OCI-LY7 (cell line): ENCODE results near the gene PREP. TPM values are rescaled to one million over a fixed set of nuclear protein-coding genes. Genes with fewer than 3 reads are reported as not detected.

Experiments used
- BruUV-seq: library from RNA; stranded (reverse); fragments of 400-500 nt; replicated peaks from 2 replicates; lab custom pipeline; 2021; lab: Mats Ljungman, UMichigan
- CTCF ChIA-PET: fragments of 300-600 bp; sonication (Branson Sonifier 250); formaldehyde crosslinking; loops from one replicate; lab custom pipeline; 2022; ENCODE audit warnings: antibody characterized with exemption; ENCODE audit not compliant: unreplicated experiment; lab: Charles Lee
- POLR2A ChIA-PET: fragments of 300-600 bp; sonication (Branson Sonifier 250); formaldehyde crosslinking; loops from one replicate; lab custom pipeline; 2022; ENCODE audit warnings: antibody characterized with exemption; lab: Charles Lee
- DNase-seq: peaks from one replicate; pipeline ENCODE4 v3.0.0-alpha.2; 2015; ENCODE audit warnings: low spot score
- H2AFZ ChIP-seq: fragments of 200-600 bp; sonication (generic), shearing (Covaris generic); 2 replicates; pipeline ENCODE4 v1.6.1; 2014; ENCODE audit warnings: mild to moderate bottlenecking, antibody characterized with exemption, low read length, moderate library complexity
- H3K27ac ChIP-seq: fragments of 200-600 bp; sonication (generic); 2 replicates; pipeline ENCODE4 v1.5.1; 2014; ENCODE audit warnings: mixed run types, low read depth, mild to moderate bottlenecking, moderate library complexity, low read length, inconsistent platforms; ENCODE audit not compliant: poor library complexity, severe bottlenecking
- H3K36me3 ChIP-seq: fragments of 200-600 bp; sonication (generic); 2 replicates; pipeline ENCODE4 v1.6.1; 2014; ENCODE audit warnings: mild to moderate bottlenecking, antibody characterized with exemption, low read length, moderate library complexity, mixed read lengths; ENCODE audit not compliant: insufficient read depth
- H3K4me1 ChIP-seq: fragments of 200-600 bp; sonication (generic); 2 replicates; pipeline ENCODE4 v1.5.1; 2014; ENCODE audit warnings: mild to moderate bottlenecking, low read length; ENCODE audit not compliant: insufficient read depth, poor library complexity, severe bottlenecking
- H3K4me2 ChIP-seq: fragments of 200-600 bp; sonication (generic); 2 replicates; pipeline ENCODE4 v1.6.1; 2014; ENCODE audit warnings: mild to moderate bottlenecking, low read length
- H3K4me3 ChIP-seq: fragments of 200-600 bp; sonication (generic); 2 replicates; pipeline ENCODE4 v1.5.1; 2014; ENCODE audit warnings: mild to moderate bottlenecking, low read depth, low read length; ENCODE audit not compliant: poor library complexity, severe bottlenecking
- H3K79me2 ChIP-seq: fragments of 200-600 bp; sonication (generic); 2 replicates; pipeline ENCODE4 v1.6.1; 2016; ENCODE audit warnings: low read depth, mild to moderate bottlenecking, low read length, moderate library complexity, mixed read lengths; ENCODE audit not compliant: insufficient read depth
- H3K9me2 ChIP-seq: fragments of 200-600 bp; sonication (generic); 2 replicates; pipeline ENCODE4 v1.6.1; 2016; ENCODE audit warnings: mild to moderate bottlenecking, low read length, mixed read lengths; ENCODE audit not compliant: insufficient read depth
- H3K9me3 ChIP-seq: fragments of 200-600 bp; sonication (generic); 2 replicates; pipeline ENCODE4 v1.6.1; 2014; ENCODE audit warnings: mild to moderate bottlenecking, mixed run types, low read length, mixed read lengths
- H4K20me1 ChIP-seq: fragments of 200-600 bp; sonication (generic); 2 replicates; pipeline ENCODE4 v1.6.1; 2014; ENCODE audit warnings: mild to moderate bottlenecking, antibody characterized with exemption, low read length, moderate library complexity, mixed read lengths; ENCODE audit not compliant: insufficient read depth
- EZH2phosphoT487 ChIP-seq: fragments of 200-600 bp; sonication (generic); IDR thresholded peaks from 2 replicates; pipeline ENCODE4 v1.6.1; 2018; ENCODE audit warnings: low read depth, borderline replicate concordance, mild to moderate bottlenecking, mixed run types, antibody characterized with exemption, low read length, moderate library complexity, mixed read lengths
- intact Hi-C: fragments of 100-400 bp; cut with micrococcal nuclease; formaldehyde crosslinking; loops from one replicate; pipeline ENCODE4 v1.10.0; 2022; ENCODE audit not compliant: unreplicated experiment
- total RNA-seq, 2 experiments: library from RNA; depleted of rRNA in 1 of 2; stranded (reverse); fragments of >200 nt in 1 of 2; shearing (Covaris generic) in 1 of 2; gene quantifications; 2 replicates each; pipeline ENCODE4 v1.2.3, GENCODE V29; 2014 to 2022
- TF ChIP-seq, protein P1 (sequence below): fragments of 200-600 bp; sonication (generic); conservative IDR thresholded peaks from 2 replicates; pipeline ENCODE4 v1.5.1; 2014; ENCODE audit warnings: mild to moderate bottlenecking, antibody characterized with exemption, low read length, moderate library complexity, mixed read lengths

PREP gene
- total RNA-seq, 2 experiments from 2014 or later, result 10.4 to 27.0 TPM

DNA sequence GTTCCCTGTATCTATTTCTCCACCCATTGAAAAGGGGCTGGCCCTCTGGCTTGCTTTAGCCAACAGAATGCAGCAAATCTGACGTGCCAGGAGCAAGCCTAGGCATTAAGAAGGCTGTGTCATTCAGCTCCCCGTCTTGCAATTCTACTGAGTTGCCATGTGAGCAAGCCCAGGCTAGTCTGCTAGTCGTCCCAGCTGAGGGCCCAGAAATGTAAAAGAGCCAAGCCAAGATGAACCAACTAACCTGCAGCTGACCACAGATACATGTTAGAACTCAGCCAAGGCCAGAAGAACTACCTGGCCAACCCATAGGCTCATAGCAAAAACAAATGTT lies 30.1 kb downstream of the PREP start:
- no TSS peak for BruUV-seq

DNA sequence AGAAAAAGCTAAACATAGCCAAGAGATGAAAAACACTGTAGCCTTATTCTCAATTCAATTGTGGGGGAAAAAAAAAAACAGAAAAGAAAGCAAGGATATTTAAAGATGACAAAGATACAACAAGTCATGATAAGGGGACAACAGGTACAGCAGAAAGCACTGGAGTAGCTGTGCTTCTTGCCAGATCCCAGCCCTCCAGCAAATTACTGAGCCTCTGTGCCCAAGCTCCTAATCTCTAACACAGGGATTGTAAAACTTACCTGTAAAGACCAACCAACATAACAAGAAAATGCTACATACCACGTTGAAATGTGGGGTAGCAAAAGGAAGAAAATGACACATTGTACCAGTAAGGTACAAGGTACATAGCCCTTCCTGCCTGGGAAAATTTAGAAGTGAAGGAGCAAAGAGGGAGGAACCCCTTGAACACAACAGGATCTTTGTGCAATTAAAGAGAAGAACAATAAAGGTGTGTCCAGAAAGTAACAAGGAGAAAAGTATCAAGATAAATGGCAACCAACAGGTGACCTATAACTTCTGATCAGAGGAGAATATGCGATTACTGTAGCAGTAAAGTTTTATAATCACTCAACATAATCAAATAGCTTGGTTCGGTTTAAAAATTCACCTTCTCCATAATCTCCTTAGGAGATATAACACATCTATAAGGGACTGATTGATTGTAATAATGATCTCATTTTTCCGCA lies 30.6 kb downstream of the PREP start:
- TF ChIP-seq, protein P1, sequence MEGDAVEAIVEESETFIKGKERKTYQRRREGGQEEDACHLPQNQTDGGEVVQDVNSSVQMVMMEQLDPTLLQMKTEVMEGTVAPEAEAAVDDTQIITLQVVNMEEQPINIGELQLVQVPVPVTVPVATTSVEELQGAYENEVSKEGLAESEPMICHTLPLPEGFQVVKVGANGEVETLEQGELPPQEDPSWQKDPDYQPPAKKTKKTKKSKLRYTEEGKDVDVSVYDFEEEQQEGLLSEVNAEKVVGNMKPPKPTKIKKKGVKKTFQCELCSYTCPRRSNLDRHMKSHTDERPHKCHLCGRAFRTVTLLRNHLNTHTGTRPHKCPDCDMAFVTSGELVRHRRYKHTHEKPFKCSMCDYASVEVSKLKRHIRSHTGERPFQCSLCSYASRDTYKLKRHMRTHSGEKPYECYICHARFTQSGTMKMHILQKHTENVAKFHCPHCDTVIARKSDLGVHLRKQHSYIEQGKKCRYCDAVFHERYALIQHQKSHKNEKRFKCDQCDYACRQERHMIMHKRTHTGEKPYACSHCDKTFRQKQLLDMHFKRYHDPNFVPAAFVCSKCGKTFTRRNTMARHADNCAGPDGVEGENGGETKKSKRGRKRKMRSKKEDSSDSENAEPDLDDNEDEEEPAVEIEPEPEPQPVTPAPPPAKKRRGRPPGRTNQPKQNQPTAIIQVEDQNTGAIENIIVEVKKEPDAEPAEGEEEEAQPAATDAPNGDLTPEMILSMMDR, result no peak
- H3K36me3 ChIP-seq, result peaks cover 64% of the 10 kb centered on the region
- intact Hi-C loops, result no loop called here
- no peaks in the 10 kb centered on the region for H4K20me1 ChIP-seq
- no peaks in the 10 kb centered on the region for H3K9me2 ChIP-seq
- BruUV-seq, result no TSS peak
- ChIA-PET CTCF (no interaction called here), POLR2A (interaction anchor here (0.7 to 1.8 kb wide), 3 partner anchors 9 to 256 kb away, joined by 3 to 21 read pairs (median 4); no protein-coding TSS in a partner anchor)
- no peak for DNase-seq
- H3K79me2 ChIP-seq, result no peaks in the 10 kb centered on the region
- H3K4me1 ChIP-seq, result no peaks in the 10 kb centered on the region
- no peaks in the 10 kb centered on the region for H3K9me3 ChIP-seq
- no peak overlapping the region for H3K27ac ChIP-seq
- no peak overlapping the region for H3K4me2 ChIP-seq
- H3K4me3 ChIP-seq, result no peak overlapping the region
- H2AFZ ChIP-seq, result no peak overlapping the region

More for the DNA sequence above, 30.1 kb downstream of the PREP start:
- H3K9me3 ChIP-seq, result no peaks in the 10 kb centered on the region
- H3K9me2 ChIP-seq, result no peaks in the 10 kb centered on the region
- H4K20me1 ChIP-seq, result no peaks in the 10 kb centered on the region
- no peak overlapping the region for H3K27ac ChIP-seq
- no peak for TF ChIP-seq EZH2phosphoT487
- TF ChIP-seq, protein P1, result no peak
- POLR2A ChIA-PET, result interaction anchor here (0.5 to 1.8 kb wide), 3 partner anchors 9 to 50 kb away, joined by 3 to 21 read pairs (median 3); no protein-coding TSS in a partner anchor
- intact Hi-C loops, result no loop called here
- no peak overlapping the region for H3K4me2 ChIP-seq
- CTCF ChIA-PET, result no interaction called here
- no peaks in the 10 kb centered on the region for H3K79me2 ChIP-seq
- no peak for DNase-seq
- no peak overlapping the region for H3K4me3 ChIP-seq
- no peak overlapping the region for H2AFZ ChIP-seq
- no peaks in the 10 kb centered on the region for H3K4me1 ChIP-seq
- H3K36me3 ChIP-seq, result peaks cover 64% of the 10 kb centered on the region

DNA sequence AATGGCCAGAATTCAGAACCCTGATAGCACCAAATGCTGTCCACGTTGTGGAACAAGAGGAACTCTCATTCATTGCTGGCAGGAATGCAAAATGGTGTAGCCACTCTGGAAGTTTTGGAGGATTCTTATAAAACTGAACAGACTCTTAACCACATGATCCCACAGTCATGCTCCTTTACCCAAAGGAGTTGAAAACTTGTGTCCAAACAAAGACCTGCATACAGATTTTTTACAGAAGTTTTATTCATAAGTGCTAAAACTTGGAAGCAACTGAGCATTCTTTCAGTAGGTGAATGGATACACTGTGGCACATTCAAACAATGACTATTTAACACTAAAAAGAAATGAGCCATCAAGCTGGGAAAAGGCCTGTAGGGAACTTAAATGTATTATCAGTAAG lies 32.5 kb downstream of the PREP start:
- intact Hi-C loops, result no loop called here
- Histone ChIP-seq H2AFZ (no peak overlapping the region), H3K27ac (no peak overlapping the region), H3K9me2 (no peaks in the 10 kb centered on the region), H3K4me2 (no peak overlapping the region), H3K4me3 (no peak overlapping the region), H3K36me3 (peaks cover 63% of the 10 kb centered on the region), H4K20me1 (no peaks in the 10 kb centered on the region), H3K9me3 (no peaks in the 10 kb centered on the region), H3K79me2 (no peaks in the 10 kb centered on the region), H3K4me1 (no peaks in the 10 kb centered on the region)
- BruUV-seq, result no TSS peak
- TF ChIP-seq EZH2phosphoT487, result no peak
- TF ChIP-seq, protein P1, result no peak
- ChIA-PET POLR2A (no interaction called here), CTCF (no interaction called here)
- DNase-seq, result no peak
